ENCODE results near the gene RPS27.
"Not testable (repeated sequence)": the region's sequence is repeated elsewhere in the genome, so short reads cannot be mapped to it uniquely, and the experiment has no call there.

Gene RPS27

GRCh38 chr1:153985341-153985912 lies 5.1 kb upstream of the RPS27 start:
- DNase-seq (ENCODE audit: low spot score), result no peak

GRCh38 chr1:153985941-153986761 lies 4.4 kb upstream of the RPS27 start, which contains the start of gene RAB13:
RAB13 (minus strand) TSS chr1:153986339; CDS start chr1:153986236, 103 bp downstream.
- DNase-seq (ENCODE audit: low spot score), result peak; percentile 86

GRCh38 chr1:153987621-153988020 lies 2.9 kb upstream of the RPS27 start:
- no peak for DNase-seq (ENCODE audit: low spot score)

GRCh38 chr1:153991151-153991630 lies 629 bp downstream of the RPS27 start:
- DNase-seq (ENCODE audit: low spot score), result no peak

- DNase-seq (ENCODE audit: low spot score), result no peak
These were observed 1.2 kb downstream of the RPS27 start for GRCh38 chr1:153991806-153992205.

- DNase-seq (ENCODE audit: low spot score), result no peak
These were observed 4.6 kb downstream of the RPS27 start for GRCh38 chr1:153995202-153995601.

GRCh38 chr1:153995640-153996039 lies 5.1 kb downstream of the RPS27 start:
- DNase-seq (ENCODE audit: low spot score), result no peak

GRCh38 chr1:153996882-153997281 lies 6.3 kb downstream of the RPS27 start:
- DNase-seq (ENCODE audit: low spot score), result not testable (repeated sequence)

GRCh38 chr1:154000420-154000819 lies 9.9 kb downstream of the RPS27 start:
- DNase-seq (ENCODE audit: low spot score), result no peak

- no peak for DNase-seq (ENCODE audit: low spot score)
These were observed 15.6 kb downstream of the RPS27 start for GRCh38 chr1:154006136-154006535.

GRCh38 chr1:154012129-154012528 lies 21.6 kb downstream of the RPS27 start:
- DNase-seq (ENCODE audit: low spot score), result no peak

- DNase-seq (ENCODE audit: low spot score), result not testable (repeated sequence)
These were observed 22.0 kb downstream of the RPS27 start for GRCh38 chr1:154012543-154012942.

- no peak for DNase-seq (ENCODE audit: low spot score)
These were observed 23.8 kb downstream of the RPS27 start for GRCh38 chr1:154014154-154014907.

- DNase-seq (ENCODE audit: low spot score), result no peak
These were observed 28.7 kb downstream of the RPS27 start for GRCh38 chr1:154019269-154019668.

GRCh38 chr1:154019940-154020339 lies 29.4 kb downstream of the RPS27 start:
- no peak for DNase-seq (ENCODE audit: low spot score)

- not testable (repeated sequence) for DNase-seq (ENCODE audit: low spot score)
These were observed 43.1 kb downstream of the RPS27 start for GRCh38 chr1:154033697-154034096.

Small RNA genes lying within 50 kb of the gene (small RNA-seq; reads per million reads assigned to genes)
- gene MIR6737 (0.03 to 0.04 reads per million in 2 experiments), gene RNU6-179P (0 reads per million in 2 experiments)

Measured in SK-N-DZ (cell line).